K562 (cell line): ENCODE measurements around the gene GALNS. TPM values are rescaled to one million over a fixed set of nuclear protein-coding genes. Genes with fewer than 3 reads are reported as not detected.

Experiments used
- ATAC-seq: fragments of 200-7000 bp; cut with Tn5 transposase; 3 replicates; pipeline ENCODE4 v1.9.1; 2020; ENCODE audit warnings: moderate library complexity
- BruUV-seq: library from RNA; stranded (reverse); fragments of 400-500 nt; replicated peaks from 2 replicates; lab custom pipeline; 2021; lab: Mats Ljungman, UMichigan
- CTCF ChIA-PET: fragments of 300-600 bp; formaldehyde crosslinking; extraction: SDS; loops from one replicate; lab custom pipeline; 2021; ENCODE audit warnings: low intra/inter-chr PET ratio; lab: Yijun Ruan, JAX
- POLR2A ChIA-PET: fragments of 300-600, 350-650 bp; sonication (Branson Sonifier 250); formaldehyde crosslinking; extraction: SDS; loops from one replicate; lab custom pipeline; 2021; ENCODE audit warnings: antibody characterized with exemption, inconsistent platforms; lab: Yijun Ruan, JAX
- DNase-seq, 4 experiments: peaks; one replicate each; pipeline versions ENCODE4 v3.0.0 to v3.0.0-alpha.2; 2011 to 2018; ENCODE audit warnings: low spot score in 3 of 4, mixed read lengths in 3 of 4; ENCODE audit errors: extremely low read depth in 1 of 4
- FAIRE-seq: peaks from 2 replicates; lab custom pipeline; 2011; peaks lifted over from hg19 to GRCh38; lab: Jason Lieb, UNC
- H2AFZ ChIP-seq: 2 replicates; pipeline ENCODE4 v1.6.0; 2011; ENCODE audit warnings: low read depth, low read length, control low read depth, inconsistent platforms
- H3K27ac ChIP-seq: fragments of 200-600 bp; 3 replicates; pipeline ENCODE4 v1.8.0; 2011; ENCODE audit warnings: low read depth, mild to moderate bottlenecking, control low read depth, inconsistent platforms, low read length, moderate library complexity, mixed read lengths; ENCODE audit errors: extremely low read depth
- H3K27me3 ChIP-seq, 2 experiments: fragments of 300-600 bp in 1 of 2; 2 replicates in 1 of 2; 3 replicates in 1 of 2; pipeline versions ENCODE4 v1.6.0 to v1.8.0; 2011; ENCODE audit warnings: inconsistent platforms in 2 of 2, low read length in 2 of 2, mild to moderate bottlenecking in 1 of 2, mixed read lengths in 1 of 2, moderate library complexity in 1 of 2; ENCODE audit not compliant: control insufficient read depth in 2 of 2, insufficient read depth in 2 of 2
- H3K36me3 ChIP-seq: fragments of 300-600 bp; 3 replicates; pipeline ENCODE4 v1.8.0; 2011; ENCODE audit warnings: mild to moderate bottlenecking, low read length, inconsistent platforms; ENCODE audit not compliant: control insufficient read depth, insufficient read depth
- H3K4me1 ChIP-seq, 2 experiments: fragments of 200-600 bp in 1 of 2; replicated peaks in 1 of 2; 2 replicates in 1 of 2; 3 replicates in 1 of 2; pipeline versions ENCODE4 v1.5.1 to v1.8.0; 2011; ENCODE audit warnings: inconsistent platforms in 2 of 2, low read length in 2 of 2, mild to moderate bottlenecking in 1 of 2, mixed read lengths in 1 of 2, moderate library complexity in 1 of 2; ENCODE audit not compliant: control insufficient read depth in 2 of 2, insufficient read depth in 2 of 2
- H3K4me2 ChIP-seq: 2 replicates; pipeline ENCODE4 v1.6.1; 2011; ENCODE audit warnings: low read length, control low read depth, inconsistent platforms, mixed read lengths; ENCODE audit not compliant: insufficient read depth
- H3K4me3 ChIP-seq: fragments of 200-600 bp; sonication (generic), shearing (Covaris generic); 2 replicates; pipeline ENCODE4 v1.5.1; 2016; ENCODE audit warnings: control low read depth, inconsistent platforms
- H3K79me2 ChIP-seq: fragments of 200-600 bp; 3 replicates; pipeline ENCODE4 v1.8.0; 2011; ENCODE audit warnings: low read length, inconsistent platforms; ENCODE audit not compliant: control insufficient read depth, insufficient read depth
- H3K9ac ChIP-seq, 2 experiments: 2 replicates each; pipeline versions ENCODE4 v1.6.0 to v1.6.1; 2011; ENCODE audit warnings: low read depth in 2 of 2, low read length in 2 of 2, control low read depth in 1 of 2, inconsistent platforms in 1 of 2, mild to moderate bottlenecking in 1 of 2, mixed read lengths in 1 of 2; ENCODE audit not compliant: insufficient read depth in 1 of 2
- H3K9me1 ChIP-seq: one replicate; pipeline ENCODE4 v1.6.0; 2011; ENCODE audit warnings: inconsistent platforms, mild to moderate bottlenecking, low read length, moderate library complexity; ENCODE audit not compliant: control insufficient read depth, insufficient read depth
- H3K9me3 ChIP-seq: replicated peaks from 2 replicates; pipeline ENCODE4 v1.5.1; 2011; ENCODE audit warnings: low read depth, low read length, inconsistent platforms; ENCODE audit not compliant: control insufficient read depth, insufficient read depth
- H4K20me1 ChIP-seq: replicated peaks from 2 replicates; pipeline ENCODE4 v1.6.1; 2011; ENCODE audit warnings: low read length, inconsistent platforms, mixed read lengths; ENCODE audit not compliant: control insufficient read depth, insufficient read depth
- CBFB ChIP-seq: sonication (generic); formaldehyde crosslinking; IDR thresholded peaks from 2 replicates; pipeline ENCODE4 v1.4.0; 2020; ENCODE audit warnings: mild to moderate bottlenecking, missing genetic modification reagents
- CC2D1A ChIP-seq: fragments of 450-650 bp; IDR thresholded peaks from 2 replicates; pipeline ENCODE4 v1.6.1; 2017; ENCODE audit warnings: mild to moderate bottlenecking
- CREM ChIP-seq: IDR thresholded peaks from 2 replicates; pipeline ENCODE4 v1.6.1; 2014; ENCODE audit warnings: antibody characterized with exemption, low read depth
- ETV1 ChIP-seq: fragments of 450-650 bp; conservative IDR thresholded peaks from 2 replicates; pipeline ENCODE4 v1.6.1; 2016; ENCODE audit warnings: missing genetic modification characterization, control low read depth, low read depth, missing compliant biosample characterization
- FUS ChIP-seq: fragments of 200-400 bp; formaldehyde crosslinking; optimal IDR thresholded peaks from 2 replicates; pipeline ENCODE3; 2017; ENCODE audit warnings: low read depth, low read length
- PCBP2 ChIP-seq: fragments of 200-400 bp; formaldehyde crosslinking; IDR thresholded peaks from 2 replicates; pipeline ENCODE4 v1.6.1; 2018; ENCODE audit warnings: low read length, low read depth, mild to moderate bottlenecking, moderate library complexity; ENCODE audit not compliant: poor library complexity, severe bottlenecking
- POLR2B ChIP-seq: fragments of 450-650 bp; IDR thresholded peaks from 2 replicates; pipeline ENCODE4 v1.6.1; 2018; ENCODE audit warnings: low read depth; ENCODE audit not compliant: partially characterized antibody
- RBM14 ChIP-seq: fragments of 200-400 bp; formaldehyde crosslinking; IDR thresholded peaks from 2 replicates; pipeline ENCODE4 v1.6.1; 2018; ENCODE audit warnings: low read depth, mild to moderate bottlenecking, low read length, moderate library complexity, borderline replicate concordance; ENCODE audit not compliant: insufficient read depth
- SAFB2 ChIP-seq: fragments of 200-400 bp; formaldehyde crosslinking; IDR thresholded peaks from 2 replicates; pipeline ENCODE4 v1.6.1; 2018; ENCODE audit warnings: borderline replicate concordance, low read length, low read depth, moderate library complexity; ENCODE audit not compliant: severe bottlenecking
- ZBTB8A ChIP-seq: fragments of 450-650 bp; IDR thresholded peaks from 2 replicates; pipeline ENCODE4 v1.6.1; 2018; ENCODE audit warnings: mild to moderate bottlenecking, moderate library complexity; ENCODE audit not compliant: partially characterized antibody
- WGBS: fragments of 100-300 bp; shearing (Covaris generic); methylation state at CpG from one replicate; pipeline ENCODE4 v1.1.6; 2016; ENCODE audit warnings: low coverage, mixed read lengths; ENCODE audit not compliant: insufficient coverage; ENCODE audit errors: missing lambda C conversion rate; 5-methylcytosine and 5-hydroxymethylcytosine counted together
- in situ Hi-C: fragments of 300-500 bp; cut with MboI; formaldehyde crosslinking; loops from 4 replicates; pipeline ENCODE4 v1.15.0; 2018; ENCODE audit warnings: inconsistent platforms, mixed read lengths
- intact Hi-C: fragments of 100-400 bp; cut with micrococcal nuclease; formaldehyde crosslinking; loops from 2 replicates; pipeline ENCODE4 v1.14.2; 2022
- polyA plus RNA-seq, 8 experiments: library from polyadenylated mRNA; depleted of rRNA in 4 of 8; stranded (reverse) in 5 of 8; unstranded in 3 of 8; fragments of >200 nt; fragmentation: Nextera tagmentation in 2 of 8; fragmentation: Illumina TruSeq in 1 of 8; extraction: Ambion mirVana in 2 of 8; extraction: Trizol in 1 of 8; gene quantifications; 2 replicates each; pipeline versions ENCODE4 v1.2.1 to v1.2.3, GENCODE V29; 2011 to 2014; ENCODE audit warnings: inconsistent platforms in 1 of 8, missing spikeins in 1 of 8
- total RNA-seq, 7 experiments: library from RNA; depleted of rRNA in 6 of 7; stranded (reverse); fragments of >200 nt in 6 of 7; fragmentation: Illumina TruSeq in 2 of 7; extraction: Trizol in 2 of 7; gene quantifications; 2 replicates each; pipeline versions ENCODE4 v1.2.1 to v1.2.3, GENCODE V29; 2011 to 2021; ENCODE audit warnings: low replicate concordance in 1 of 7
- TF ChIP-seq, protein P1 (sequence below): sonication (generic); formaldehyde crosslinking; IDR thresholded peaks from 2 replicates; pipeline ENCODE4 v1.8.1; 2023; ENCODE audit warnings: mild to moderate bottlenecking, missing genetic modification reagents
- TF ChIP-seq, protein P2 (sequence below): fragments of 450-650 bp; IDR thresholded peaks from 2 replicates; pipeline ENCODE4 v1.6.1; 2016; ENCODE audit warnings: borderline replicate concordance
- TF ChIP-seq, protein P3 (sequence below): fragments of 200-800 bp; sonication (Bioruptor generic); IDR thresholded peaks from 2 replicates; pipeline ENCODE4 v1.6.1; 2017; ENCODE audit warnings: missing genetic modification characterization, missing compliant biosample characterization

GALNS gene
- total and polyA plus RNA-seq, 9 of the 15 experiments (the other 6 are each of a cell fraction or from before 2014, with no cell fraction given) = 0.38 to 13.2 (median 4.3) TPM

DNA sequence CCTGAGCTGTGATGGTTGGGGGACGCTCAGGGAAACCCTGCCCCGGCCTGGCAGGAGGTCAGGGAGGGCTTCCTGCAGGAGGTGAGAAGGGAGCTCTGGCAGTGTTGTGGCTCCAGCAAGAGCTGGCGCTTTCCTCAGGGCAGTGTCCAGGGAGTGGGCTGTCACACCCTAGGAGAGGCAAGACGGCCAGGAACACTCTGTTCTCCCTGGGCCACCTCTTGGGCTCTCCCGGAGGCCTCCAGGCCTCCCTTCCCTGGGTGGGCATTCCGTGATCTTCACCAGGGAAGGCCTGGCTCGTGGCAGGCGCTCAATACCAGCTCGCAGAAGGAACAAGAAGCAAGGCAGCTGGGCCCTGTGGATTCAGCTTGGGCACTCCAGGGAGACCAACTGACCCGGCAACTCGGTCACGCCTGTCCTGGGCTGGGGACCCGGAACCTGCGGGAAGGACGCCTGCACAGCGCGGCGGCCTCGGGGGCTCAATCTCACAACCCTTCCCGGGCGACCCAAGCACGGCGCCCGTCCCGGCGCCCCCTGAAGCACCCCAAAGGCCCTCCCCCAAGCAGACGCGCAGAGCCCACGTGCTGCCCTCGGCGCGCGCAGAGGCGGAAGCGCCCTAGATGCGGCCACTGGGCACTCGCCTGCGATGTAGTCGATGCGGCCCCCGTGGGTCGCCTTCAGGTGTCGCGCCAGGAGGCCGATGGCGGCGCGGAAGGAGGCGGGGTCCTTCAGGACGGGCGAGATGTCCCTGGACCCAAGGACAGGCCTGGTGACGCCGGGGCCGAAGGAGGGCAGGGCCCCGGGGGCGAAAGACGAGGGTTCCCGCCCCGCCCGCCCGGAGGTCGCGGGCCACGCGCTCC, 45.6 kb downstream of the GALNS start:
- no peaks in the 10 kb centered on the region for H3K9me3 ChIP-seq
- H3K27me3 ChIP-seq = no peaks in the 10 kb centered on the region; a peak in 1 of 5 replicates
- peak overlapping the region; percentile 86 to 99 for H3K9ac ChIP-seq
- H3K4me2 ChIP-seq = peak overlapping the region; percentile 96
- peaks cover 49% of the 10 kb centered on the region; the same call in 2 of the 3 replicates for H3K36me3 ChIP-seq
- intact Hi-C loops = loop anchor here (5.0 to 10.0 kb wide), 3 partner anchors 166 to 696 kb away; partner anchors contain the start of genes CBFA2T3 and SPG7
- in situ Hi-C loops = loop anchor here (5.0 to 10.0 kb wide), 2 partner anchors 356 to 404 kb away; partner anchors contain the start of gene ZNF778
- peak overlapping the region; percentile 94 for H3K27ac ChIP-seq
- peaks cover 47% of the 10 kb centered on the region for H3K79me2 ChIP-seq
- peak overlapping the region; percentile 98 for H2AFZ ChIP-seq
- ATAC-seq (peak; percentile 48), DNase-seq (peak; percentile 68 to 83 (median 75)), FAIRE-seq (no peak)
- peaks cover 14 to 82% of the 10 kb centered on the region in 2 experiments for H3K4me1 ChIP-seq
- no TSS peak for BruUV-seq
- no peaks in the 10 kb centered on the region for H3K9me1 ChIP-seq
- H3K4me3 ChIP-seq = peak overlapping the region; percentile 64
- POLR2A ChIA-PET = interaction anchor here (0.6 to 6.1 kb wide), 15 partner anchors 8 to 664 kb away, joined by 3 to 50 read pairs (median 5); partner anchors contain the start of gene PIEZO1
- CTCF ChIA-PET = interaction anchor here (0.8 to 1.9 kb wide), 3 partner anchors 47 to 360 kb away, joined by 4 to 16 read pairs (median 5); partner anchors contain the start of gene CDH15
- peaks cover 30% of the 10 kb centered on the region; the same call in 1 of the 2 replicates for H4K20me1 ChIP-seq
- WGBS = 2% methylated on average over 35 of the region's 65 CpGs
- TF ChIP-seq CBFB (CRISPR knock-in tag) (peak; percentile 31; the same call in 1 of the 2 replicates), CREM (peak; percentile 40; the same call in 1 of the 2 replicates), CC2D1A (no peak), PCBP2 (peak; percentile 18), POLR2B (peak; percentile 50), ZBTB8A (no peak), ETV1 (tag) (no peak), FUS (peak; percentile 76), RBM14 (peak; percentile 95; the same call in 1 of the 2 replicates), SAFB2 (no peak)
- TF ChIP-seq, protein P1, sequence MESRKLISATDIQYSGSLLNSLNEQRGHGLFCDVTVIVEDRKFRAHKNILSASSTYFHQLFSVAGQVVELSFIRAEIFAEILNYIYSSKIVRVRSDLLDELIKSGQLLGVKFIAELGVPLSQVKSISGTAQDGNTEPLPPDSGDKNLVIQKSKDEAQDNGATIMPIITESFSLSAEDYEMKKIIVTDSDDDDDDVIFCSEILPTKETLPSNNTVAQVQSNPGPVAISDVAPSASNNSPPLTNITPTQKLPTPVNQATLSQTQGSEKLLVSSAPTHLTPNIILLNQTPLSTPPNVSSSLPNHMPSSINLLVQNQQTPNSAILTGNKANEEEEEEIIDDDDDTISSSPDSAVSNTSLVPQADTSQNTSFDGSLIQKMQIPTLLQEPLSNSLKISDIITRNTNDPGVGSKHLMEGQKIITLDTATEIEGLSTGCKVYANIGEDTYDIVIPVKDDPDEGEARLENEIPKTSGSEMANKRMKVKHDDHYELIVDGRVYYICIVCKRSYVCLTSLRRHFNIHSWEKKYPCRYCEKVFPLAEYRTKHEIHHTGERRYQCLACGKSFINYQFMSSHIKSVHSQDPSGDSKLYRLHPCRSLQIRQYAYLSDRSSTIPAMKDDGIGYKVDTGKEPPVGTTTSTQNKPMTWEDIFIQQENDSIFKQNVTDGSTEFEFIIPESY (CRISPR knock-in tag) = no peak
- TF ChIP-seq, protein P2, sequence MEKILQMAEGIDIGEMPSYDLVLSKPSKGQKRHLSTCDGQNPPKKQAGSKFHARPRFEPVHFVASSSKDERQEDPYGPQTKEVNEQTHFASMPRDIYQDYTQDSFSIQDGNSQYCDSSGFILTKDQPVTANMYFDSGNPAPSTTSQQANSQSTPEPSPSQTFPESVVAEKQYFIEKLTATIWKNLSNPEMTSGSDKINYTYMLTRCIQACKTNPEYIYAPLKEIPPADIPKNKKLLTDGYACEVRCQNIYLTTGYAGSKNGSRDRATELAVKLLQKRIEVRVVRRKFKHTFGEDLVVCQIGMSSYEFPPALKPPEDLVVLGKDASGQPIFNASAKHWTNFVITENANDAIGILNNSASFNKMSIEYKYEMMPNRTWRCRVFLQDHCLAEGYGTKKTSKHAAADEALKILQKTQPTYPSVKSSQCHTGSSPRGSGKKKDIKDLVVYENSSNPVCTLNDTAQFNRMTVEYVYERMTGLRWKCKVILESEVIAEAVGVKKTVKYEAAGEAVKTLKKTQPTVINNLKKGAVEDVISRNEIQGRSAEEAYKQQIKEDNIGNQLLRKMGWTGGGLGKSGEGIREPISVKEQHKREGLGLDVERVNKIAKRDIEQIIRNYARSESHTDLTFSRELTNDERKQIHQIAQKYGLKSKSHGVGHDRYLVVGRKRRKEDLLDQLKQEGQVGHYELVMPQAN = peak; percentile 94; the same call in 1 of the 2 replicates
- TF ChIP-seq, protein P3, sequence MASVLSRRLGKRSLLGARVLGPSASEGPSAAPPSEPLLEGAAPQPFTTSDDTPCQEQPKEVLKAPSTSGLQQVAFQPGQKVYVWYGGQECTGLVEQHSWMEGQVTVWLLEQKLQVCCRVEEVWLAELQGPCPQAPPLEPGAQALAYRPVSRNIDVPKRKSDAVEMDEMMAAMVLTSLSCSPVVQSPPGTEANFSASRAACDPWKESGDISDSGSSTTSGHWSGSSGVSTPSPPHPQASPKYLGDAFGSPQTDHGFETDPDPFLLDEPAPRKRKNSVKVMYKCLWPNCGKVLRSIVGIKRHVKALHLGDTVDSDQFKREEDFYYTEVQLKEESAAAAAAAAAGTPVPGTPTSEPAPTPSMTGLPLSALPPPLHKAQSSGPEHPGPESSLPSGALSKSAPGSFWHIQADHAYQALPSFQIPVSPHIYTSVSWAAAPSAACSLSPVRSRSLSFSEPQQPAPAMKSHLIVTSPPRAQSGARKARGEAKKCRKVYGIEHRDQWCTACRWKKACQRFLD (CRISPR knock-in tag) = peak; percentile 72
